Measurements from ENCODE around the gene CPN1. TPM values are rescaled to one million over a fixed set of nuclear protein-coding genes. Genes with fewer than 3 reads are reported as not detected.

The CPN1 gene
- total and polyA plus RNA-seq, 8 donors: not detected

DNA sequence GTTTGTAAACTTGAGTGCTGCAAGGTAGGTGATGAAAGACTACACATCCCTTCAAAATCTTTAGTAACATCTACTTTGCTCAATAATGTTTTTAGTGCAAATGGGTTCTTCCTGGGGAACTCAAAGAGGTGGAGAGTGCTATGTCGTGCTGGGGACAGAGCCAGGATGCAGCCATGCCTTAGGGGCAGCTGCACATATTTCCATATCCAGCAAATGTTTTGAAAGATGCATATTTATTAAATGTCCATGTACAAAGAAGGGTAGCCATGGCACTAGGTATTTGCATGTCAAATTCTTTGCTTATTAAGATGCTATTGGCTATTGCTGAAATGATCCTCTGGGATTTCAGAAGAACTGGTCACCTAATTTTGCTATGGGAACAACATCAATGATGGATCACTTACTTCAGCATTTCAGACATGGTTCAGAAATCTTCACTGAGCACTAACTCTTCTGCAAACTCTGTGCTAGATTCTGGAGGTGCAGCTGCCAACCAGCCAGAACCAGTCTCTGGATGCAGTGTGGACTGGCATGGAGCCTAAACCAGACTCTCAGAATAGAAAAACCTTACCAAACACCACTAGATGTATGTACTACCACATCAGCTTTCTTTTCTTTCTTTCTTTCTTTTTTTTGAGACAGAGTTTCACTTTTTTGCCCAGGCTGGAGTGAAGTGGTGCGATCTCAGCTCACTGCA lies 40.2 kb downstream of the CPN1 start:
- DNase-seq: no peak
- TF ChIP-seq EP300 (IDR thresholded peaks at IDR 0.05) (no peak), POLR2AphosphoS5 (IDR thresholded peaks at IDR 0.05) (no peak), POLR2A (IDR thresholded peaks at IDR 0.05) (no peak)
- TF ChIP-seq, protein P1, sequence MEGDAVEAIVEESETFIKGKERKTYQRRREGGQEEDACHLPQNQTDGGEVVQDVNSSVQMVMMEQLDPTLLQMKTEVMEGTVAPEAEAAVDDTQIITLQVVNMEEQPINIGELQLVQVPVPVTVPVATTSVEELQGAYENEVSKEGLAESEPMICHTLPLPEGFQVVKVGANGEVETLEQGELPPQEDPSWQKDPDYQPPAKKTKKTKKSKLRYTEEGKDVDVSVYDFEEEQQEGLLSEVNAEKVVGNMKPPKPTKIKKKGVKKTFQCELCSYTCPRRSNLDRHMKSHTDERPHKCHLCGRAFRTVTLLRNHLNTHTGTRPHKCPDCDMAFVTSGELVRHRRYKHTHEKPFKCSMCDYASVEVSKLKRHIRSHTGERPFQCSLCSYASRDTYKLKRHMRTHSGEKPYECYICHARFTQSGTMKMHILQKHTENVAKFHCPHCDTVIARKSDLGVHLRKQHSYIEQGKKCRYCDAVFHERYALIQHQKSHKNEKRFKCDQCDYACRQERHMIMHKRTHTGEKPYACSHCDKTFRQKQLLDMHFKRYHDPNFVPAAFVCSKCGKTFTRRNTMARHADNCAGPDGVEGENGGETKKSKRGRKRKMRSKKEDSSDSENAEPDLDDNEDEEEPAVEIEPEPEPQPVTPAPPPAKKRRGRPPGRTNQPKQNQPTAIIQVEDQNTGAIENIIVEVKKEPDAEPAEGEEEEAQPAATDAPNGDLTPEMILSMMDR (IDR thresholded peaks at IDR 0.05): no peak
- no peak overlapping the region for H3K27ac ChIP-seq
- no peaks in the 10 kb centered on the region for H3K9me3 ChIP-seq
- no peak overlapping the region for H3K4me3 ChIP-seq
- peaks cover 0 to 37% (median 8%) of the 10 kb centered on the region in 4 donors for H3K4me1 ChIP-seq
- no peaks in the 10 kb centered on the region for H3K27me3 ChIP-seq
- H3K36me3 ChIP-seq: no peaks in the 10 kb centered on the region
- intact Hi-C loops (cut with DNase I; ENCODE audit: low total_unique reads): no loop called here
- WGBS, 5 donors: 73 to 85% (median 80%) methylated on average over 2 of the region's 2 CpGs

DNA sequence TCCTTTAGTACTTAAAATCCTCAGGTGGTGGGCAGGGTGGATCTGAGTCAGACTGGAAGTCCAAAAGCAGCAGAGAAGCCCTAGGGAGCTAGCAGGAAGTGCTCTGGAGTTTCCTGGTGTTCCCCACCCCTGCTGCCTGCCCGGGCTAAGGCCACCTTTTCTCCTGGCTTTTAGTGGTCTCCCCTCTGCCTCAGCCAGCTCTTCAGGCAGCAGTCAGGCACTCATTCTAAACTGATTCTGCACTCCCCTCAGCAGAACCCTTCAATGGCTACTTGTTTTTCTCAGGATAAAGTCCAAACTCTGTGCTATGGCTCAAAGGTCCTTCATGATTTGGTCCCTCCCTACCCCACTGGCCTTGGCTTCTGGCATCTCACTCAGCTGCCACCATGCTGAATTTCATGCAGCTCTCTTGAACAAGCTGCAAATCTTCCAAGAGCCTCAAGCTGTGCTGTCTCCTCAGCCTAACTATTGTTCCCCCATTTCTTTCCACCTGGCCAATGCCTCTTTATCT lies 43.1 kb downstream of the CPN1 start:
- peak in 1 of 2 donors; percentile 32 for DNase-seq
- WGBS, 5 donors: 7 to 29% (median 23%) methylated on average over 1 of the region's 1 CpG; no CpG with 5 or more reads in 1 of the 5 donors

GRCh38 chr10:100037758-100038315 lies 43.8 kb downstream of the CPN1 start:
- H3K27me3 ChIP-seq: no peaks in the 10 kb centered on the region
- TF ChIP-seq, protein P1 (IDR thresholded peaks at IDR 0.05): no peak
- TF ChIP-seq POLR2A (IDR thresholded peaks at IDR 0.05): no peak
- no peak for TF ChIP-seq POLR2AphosphoS5 (IDR thresholded peaks at IDR 0.05)
- no peak for TF ChIP-seq EP300 (IDR thresholded peaks at IDR 0.05)
- H3K27ac ChIP-seq: peak overlapping the region in 2 of 5 donors; percentile 10 to 55
- no peaks in the 10 kb centered on the region for H3K36me3 ChIP-seq
- no peaks in the 10 kb centered on the region for H3K9me3 ChIP-seq
- intact Hi-C loops (cut with DNase I; ENCODE audit: low total_unique reads): no loop called here
- H3K4me3 ChIP-seq: no peak overlapping the region
- DNase-seq: no peak
- 61 to 81% (median 72%) methylated on average over 5 of the region's 5 CpGs for WGBS, 5 donors
- peaks cover 0 to 12% (median 2%) of the 10 kb centered on the region in 4 donors for H3K4me1 ChIP-seq

More for the DNA sequence above, 43.1 kb downstream of the CPN1 start:
- H3K27ac ChIP-seq: peak overlapping the region in 3 of 5 donors; percentile 10 to 55 (median 11)
- intact Hi-C loops (cut with DNase I; ENCODE audit: low total_unique reads): no loop called here
- H3K36me3 ChIP-seq: no peaks in the 10 kb centered on the region
- no peaks in the 10 kb centered on the region for H3K27me3 ChIP-seq
- H3K9me3 ChIP-seq: no peaks in the 10 kb centered on the region
- H3K4me1 ChIP-seq: peaks cover 0 to 17% (median 2%) of the 10 kb centered on the region in 4 donors
- TF ChIP-seq POLR2AphosphoS5 (IDR thresholded peaks at IDR 0.05): no peak
- no peak for TF ChIP-seq POLR2A (IDR thresholded peaks at IDR 0.05)
- TF ChIP-seq EP300 (IDR thresholded peaks at IDR 0.05): no peak
- TF ChIP-seq, protein P1 (IDR thresholded peaks at IDR 0.05): no peak
- no peak overlapping the region for H3K4me3 ChIP-seq

DNA sequence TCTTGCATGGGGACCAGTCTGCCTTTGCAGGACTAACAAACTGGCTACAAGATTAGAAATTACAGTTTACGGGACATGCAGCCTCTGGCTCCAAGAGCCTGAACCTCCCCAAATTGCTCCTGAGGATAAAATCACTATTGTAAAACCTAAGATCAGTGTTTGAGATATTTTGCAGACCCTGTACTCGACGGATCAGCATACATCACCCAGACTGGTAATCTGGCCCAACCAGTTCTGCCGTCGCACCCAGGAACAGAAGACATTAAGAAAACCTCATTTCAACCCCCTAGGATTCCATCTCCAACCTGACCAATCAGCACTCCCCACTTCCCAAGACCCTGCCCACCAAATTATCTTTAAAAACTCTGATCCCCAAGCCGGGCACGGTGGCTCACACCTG lies 44.8 kb downstream of the CPN1 start:
- H3K9me3 ChIP-seq: no peaks in the 10 kb centered on the region
- H3K4me3 ChIP-seq: no peak overlapping the region
- no peak for DNase-seq
- no peaks in the 10 kb centered on the region for H3K36me3 ChIP-seq
- WGBS, 5 donors: 69 to 81% (median 72%) methylated on average over 7 of the region's 7 CpGs
- TF ChIP-seq EP300 (IDR thresholded peaks at IDR 0.05) (no peak), POLR2A (IDR thresholded peaks at IDR 0.05) (no peak), POLR2AphosphoS5 (IDR thresholded peaks at IDR 0.05) (no peak)
- TF ChIP-seq, protein P1 (IDR thresholded peaks at IDR 0.05): no peak
- peaks cover 0 to 12% (median 2%) of the 10 kb centered on the region in 4 donors for H3K4me1 ChIP-seq
- intact Hi-C loops (cut with DNase I; ENCODE audit: low total_unique reads): no loop called here
- no peaks in the 10 kb centered on the region for H3K27me3 ChIP-seq
- no peak overlapping the region for H3K27ac ChIP-seq

Data from stomach (tissue), 9 donors.